DMS153 treated with DMSO at 0.1 percent for 48 hours (cell line): ENCODE measurements around the gene VWA5B1.
"Not testable (repeated sequence)": the region's sequence is repeated elsewhere in the genome, so short reads cannot be mapped to it uniquely, and the experiment has no call there.

Experiments
- DNase-seq: peaks from one replicate; lab custom pipeline; 2025; ENCODE audit not compliant: unreplicated experiment; lab: John Stamatoyannopoulos, UW

The VWA5B1 gene, protein sequence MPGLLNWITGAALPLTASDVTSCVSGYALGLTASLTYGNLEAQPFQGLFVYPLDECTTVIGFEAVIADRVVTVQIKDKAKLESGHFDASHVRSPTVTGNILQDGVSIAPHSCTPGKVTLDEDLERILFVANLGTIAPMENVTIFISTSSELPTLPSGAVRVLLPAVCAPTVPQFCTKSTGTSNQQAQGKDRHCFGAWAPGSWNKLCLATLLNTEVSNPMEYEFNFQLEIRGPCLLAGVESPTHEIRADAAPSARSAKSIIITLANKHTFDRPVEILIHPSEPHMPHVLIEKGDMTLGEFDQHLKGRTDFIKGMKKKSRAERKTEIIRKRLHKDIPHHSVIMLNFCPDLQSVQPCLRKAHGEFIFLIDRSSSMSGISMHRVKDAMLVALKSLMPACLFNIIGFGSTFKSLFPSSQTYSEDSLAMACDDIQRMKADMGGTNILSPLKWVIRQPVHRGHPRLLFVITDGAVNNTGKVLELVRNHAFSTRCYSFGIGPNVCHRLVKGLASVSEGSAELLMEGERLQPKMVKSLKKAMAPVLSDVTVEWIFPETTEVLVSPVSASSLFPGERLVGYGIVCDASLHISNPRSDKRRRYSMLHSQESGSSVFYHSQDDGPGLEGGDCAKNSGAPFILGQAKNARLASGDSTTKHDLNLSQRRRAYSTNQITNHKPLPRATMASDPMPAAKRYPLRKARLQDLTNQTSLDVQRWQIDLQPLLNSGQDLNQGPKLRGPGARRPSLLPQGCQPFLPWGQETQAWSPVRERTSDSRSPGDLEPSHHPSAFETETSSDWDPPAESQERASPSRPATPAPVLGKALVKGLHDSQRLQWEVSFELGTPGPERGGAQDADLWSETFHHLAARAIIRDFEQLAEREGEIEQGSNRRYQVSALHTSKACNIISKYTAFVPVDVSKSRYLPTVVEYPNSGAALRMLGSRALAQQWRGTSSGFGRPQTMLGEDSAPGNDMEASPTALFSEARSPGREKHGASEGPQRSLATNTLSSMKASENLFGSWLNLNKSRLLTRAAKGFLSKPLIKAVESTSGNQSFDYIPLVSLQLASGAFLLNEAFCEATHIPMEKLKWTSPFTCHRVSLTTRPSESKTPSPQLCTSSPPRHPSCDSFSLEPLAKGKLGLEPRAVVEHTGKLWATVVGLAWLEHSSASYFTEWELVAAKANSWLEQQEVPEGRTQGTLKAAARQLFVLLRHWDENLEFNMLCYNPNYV

GRCh38 chr1:20290624-20291597 lies at the start of gene VWA5B1:
TSS of gene VWA5B1 (plus strand) at chr1:20290875. CDS start at chr1:20310602, 19,727 bp downstream.
- DNase-seq: peak; percentile 32

DNA sequence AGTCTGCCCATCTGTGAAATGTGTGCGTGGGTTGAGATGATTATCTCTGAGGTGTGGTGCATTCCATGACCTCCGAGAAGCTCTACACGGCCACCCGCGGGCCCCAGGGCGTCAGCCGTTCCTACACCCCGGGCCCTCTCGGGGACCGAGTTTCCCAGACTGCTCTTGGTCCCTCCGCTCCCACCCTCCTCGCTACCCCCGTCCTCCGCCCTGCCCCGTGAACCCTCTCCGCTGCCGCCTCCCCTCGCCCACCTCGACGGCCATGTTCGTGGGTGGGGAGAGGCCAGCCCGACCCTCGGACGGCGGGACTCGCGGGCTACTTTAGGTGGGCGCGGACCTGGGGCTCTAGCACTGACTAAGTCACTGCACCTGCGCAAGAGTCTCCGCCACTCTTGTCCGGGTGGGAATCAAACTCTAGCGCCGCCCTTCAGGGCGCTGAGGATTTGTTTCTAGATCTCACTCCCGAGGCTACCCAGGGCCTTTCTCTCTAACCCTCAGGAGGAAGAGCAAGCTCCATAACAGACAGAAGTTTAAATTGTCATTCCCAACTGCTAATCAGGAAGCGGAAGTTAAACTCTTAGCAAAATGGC lies 47.7 kb upstream of the VWA5B1 start:
- no peak for DNase-seq

- DNase-seq: peak; percentile 8
Measured at GRCh38 chr1:20248971-20249612, 41.6 kb upstream of the VWA5B1 start.

GRCh38 chr1:20250340-20250989 lies 40.2 kb upstream of the VWA5B1 start:
- peak; percentile 39 for DNase-seq

DNA sequence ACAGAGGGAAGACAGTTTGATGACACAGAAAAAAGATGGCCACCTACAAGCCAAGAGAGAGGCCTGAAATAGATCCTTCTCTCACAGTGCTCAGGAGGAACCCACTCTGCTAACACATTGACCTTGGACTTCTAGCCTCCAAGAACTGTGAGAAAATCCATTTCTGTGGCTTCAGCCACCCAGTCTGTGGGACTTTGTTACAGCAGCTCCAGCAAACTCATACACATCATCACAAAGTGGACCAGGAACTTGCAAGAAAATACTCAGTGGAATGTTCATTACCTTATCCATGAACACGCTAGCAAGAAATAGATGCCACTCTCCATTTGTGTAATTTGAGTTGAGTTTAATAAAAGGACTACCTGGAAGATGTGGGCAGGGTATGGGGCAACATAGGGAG lies 38.1 kb upstream of the VWA5B1 start:
- no peak for DNase-seq

- DNase-seq: peak; percentile 53
Measured at GRCh38 chr1:20255666-20256065, 35.0 kb upstream of the VWA5B1 start.

- no peak for DNase-seq
Measured at GRCh38 chr1:20259646-20260045, 31.0 kb upstream of the VWA5B1 start.

GRCh38 chr1:20261095-20261494 lies 29.6 kb upstream of the VWA5B1 start:
- no peak for DNase-seq

GRCh38 chr1:20262810-20263534 lies 27.7 kb upstream of the VWA5B1 start:
- no peak for DNase-seq

DNA sequence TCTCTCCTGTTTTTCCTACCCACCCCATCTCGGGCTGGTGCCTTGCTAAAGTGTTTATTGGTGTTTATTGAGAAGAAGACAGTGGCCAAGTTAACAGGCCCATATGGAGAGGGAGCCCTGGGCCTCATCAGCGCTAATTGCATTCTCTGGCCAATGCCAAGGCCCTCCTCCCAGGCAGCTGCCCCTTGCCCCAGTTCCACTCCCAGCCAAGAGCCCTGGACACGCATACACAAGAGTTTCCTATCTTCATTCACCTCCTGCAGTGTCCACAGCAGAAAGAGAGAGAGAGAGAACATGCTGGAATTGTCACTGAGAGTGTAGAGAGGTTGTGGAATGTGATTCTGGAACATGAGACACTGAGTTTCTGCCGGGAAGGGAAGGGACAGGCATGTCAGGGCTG lies 25.4 kb upstream of the VWA5B1 start:
- no peak for DNase-seq

DNA sequence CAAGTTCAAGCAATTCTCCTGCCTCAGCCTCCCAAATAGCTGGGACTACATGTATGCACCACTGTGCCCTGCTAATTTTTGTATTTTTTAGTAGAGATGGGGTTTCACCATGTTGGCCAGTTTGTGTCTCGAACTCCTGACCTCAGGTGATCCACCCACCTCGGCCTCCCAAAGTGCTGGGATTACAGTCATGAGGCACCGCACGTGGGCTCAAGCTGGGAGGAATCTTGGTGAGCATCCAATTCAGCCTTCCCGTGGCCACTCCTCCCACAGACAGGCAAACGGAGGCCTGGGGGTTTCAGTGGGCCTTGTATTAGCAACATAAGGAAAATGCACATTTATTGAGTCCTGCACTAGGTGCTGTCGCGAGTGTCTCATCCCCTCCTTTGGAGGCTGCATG lies 24.5 kb upstream of the VWA5B1 start:
- DNase-seq: no peak

GRCh38 chr1:20266642-20267041 lies 24.0 kb upstream of the VWA5B1 start:
- DNase-seq: no peak

- no peak for DNase-seq
Measured at GRCh38 chr1:20271498-20272400, 18.9 kb upstream of the VWA5B1 start.

DNA sequence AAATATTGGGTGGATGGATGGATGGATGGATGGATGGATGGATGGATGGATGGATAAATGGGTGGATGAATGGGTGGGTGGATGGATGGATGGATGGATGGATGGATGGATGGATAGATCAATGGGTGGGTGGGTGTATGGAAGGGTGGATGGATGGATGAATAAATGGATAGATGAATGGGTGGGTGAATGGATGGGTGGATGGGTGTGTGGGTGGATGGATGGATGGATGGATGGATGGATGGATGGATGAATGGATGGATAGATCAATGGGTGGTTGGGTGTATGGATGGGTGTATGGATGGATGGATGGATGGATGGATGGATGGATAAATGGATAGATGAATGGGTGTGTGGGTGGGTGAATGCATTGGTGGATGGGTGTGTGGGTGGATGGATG lies 17.0 kb upstream of the VWA5B1 start:
- not testable (repeated sequence) for DNase-seq

GRCh38 chr1:20275319-20275925 lies 15.3 kb upstream of the VWA5B1 start:
- no peak for DNase-seq

DNA sequence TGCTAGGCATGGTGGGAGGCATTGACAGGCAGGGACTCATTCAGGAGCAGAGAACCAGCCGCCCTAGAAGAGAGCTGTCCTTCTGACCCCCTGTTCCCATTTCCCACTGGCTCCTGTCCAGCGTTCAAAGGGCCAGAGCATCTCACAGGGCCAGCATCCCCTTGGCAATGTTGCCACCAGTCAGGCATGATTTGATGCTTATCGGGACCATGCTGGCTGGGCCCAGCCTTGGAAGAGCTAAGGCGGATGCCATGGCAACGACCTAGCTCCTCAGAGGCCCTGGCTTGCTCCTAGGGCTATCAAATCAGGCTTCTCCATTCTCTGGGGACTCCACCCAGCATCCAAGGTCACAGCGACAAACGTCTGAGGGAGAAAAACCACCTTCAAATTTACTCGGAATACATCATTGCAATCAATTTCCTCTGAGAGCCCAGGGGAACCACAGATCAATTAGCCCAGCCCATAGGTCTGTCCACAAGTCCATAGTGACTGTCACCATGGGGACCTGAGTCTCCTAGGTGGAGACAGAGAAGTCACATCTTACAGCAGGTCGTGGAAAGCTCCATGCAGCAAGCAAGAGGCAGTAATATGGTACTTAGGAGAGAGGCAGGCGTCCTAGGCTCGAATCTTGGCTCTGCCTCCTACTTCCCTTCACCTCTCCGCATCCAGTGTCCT lies 14.1 kb upstream of the VWA5B1 start:
- DNase-seq: no peak
